ENCODE measurements around the gene RAB5IF. TPM values are rescaled to one million over a fixed set of nuclear protein-coding genes. Genes with fewer than 3 reads are reported as not detected.

Gene RAB5IF
- total and polyA plus RNA-seq, 7 donors, result 58.7 to 169 (median 85.1) TPM

DNA sequence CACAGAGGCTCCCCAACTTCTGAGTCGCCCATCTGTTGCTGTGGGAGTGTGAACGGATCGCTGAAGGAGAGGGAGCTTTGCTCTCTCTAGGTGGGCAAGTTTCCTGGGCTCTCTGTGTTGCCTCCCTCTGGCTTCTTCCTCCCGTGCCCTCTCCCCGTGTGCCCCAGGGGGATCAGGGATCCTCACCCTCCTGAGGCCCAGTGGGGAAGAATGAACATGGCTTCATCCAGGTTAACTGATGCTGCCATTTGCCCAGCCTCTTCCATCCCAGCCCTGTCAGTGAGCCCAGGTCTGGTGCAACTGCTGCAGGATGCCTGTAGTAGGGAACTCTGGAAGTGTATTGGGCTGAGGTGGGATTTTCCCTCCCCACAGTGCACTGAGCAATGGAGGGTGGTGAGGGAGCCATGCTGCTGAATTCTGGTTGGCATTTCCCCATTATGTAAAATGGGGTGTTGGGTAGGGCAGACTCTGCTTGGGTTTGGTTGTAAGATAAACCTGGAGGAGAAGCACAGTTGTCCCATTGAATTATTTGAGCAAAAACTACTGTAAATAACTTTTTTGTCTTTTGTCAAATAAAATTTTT, 12.1 kb upstream of the RAB5IF start:
- intact Hi-C loops (cut with DNase I), result loop anchor here (5.0 kb wide), 1 partner anchor 36 kb away; no protein-coding TSS in a partner anchor
- H3K4me1 ChIP-seq, result peaks cover 0 to under 1% (median 0%) of the 10 kb centered on the region in 4 donors
- H3K9me3 ChIP-seq, result no peaks in the 10 kb centered on the region
- TF ChIP-seq EP300 (IDR thresholded peaks at IDR 0.05) (no peak), POLR2A (IDR thresholded peaks at IDR 0.05) (no peak), POLR2AphosphoS5 (IDR thresholded peaks at IDR 0.05) (no peak)
- TF ChIP-seq, protein P1, sequence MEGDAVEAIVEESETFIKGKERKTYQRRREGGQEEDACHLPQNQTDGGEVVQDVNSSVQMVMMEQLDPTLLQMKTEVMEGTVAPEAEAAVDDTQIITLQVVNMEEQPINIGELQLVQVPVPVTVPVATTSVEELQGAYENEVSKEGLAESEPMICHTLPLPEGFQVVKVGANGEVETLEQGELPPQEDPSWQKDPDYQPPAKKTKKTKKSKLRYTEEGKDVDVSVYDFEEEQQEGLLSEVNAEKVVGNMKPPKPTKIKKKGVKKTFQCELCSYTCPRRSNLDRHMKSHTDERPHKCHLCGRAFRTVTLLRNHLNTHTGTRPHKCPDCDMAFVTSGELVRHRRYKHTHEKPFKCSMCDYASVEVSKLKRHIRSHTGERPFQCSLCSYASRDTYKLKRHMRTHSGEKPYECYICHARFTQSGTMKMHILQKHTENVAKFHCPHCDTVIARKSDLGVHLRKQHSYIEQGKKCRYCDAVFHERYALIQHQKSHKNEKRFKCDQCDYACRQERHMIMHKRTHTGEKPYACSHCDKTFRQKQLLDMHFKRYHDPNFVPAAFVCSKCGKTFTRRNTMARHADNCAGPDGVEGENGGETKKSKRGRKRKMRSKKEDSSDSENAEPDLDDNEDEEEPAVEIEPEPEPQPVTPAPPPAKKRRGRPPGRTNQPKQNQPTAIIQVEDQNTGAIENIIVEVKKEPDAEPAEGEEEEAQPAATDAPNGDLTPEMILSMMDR (IDR thresholded peaks at IDR 0.05), result no peak
- no peaks in the 10 kb centered on the region for H3K27me3 ChIP-seq
- DNase-seq, result no peak
- H3K4me3 ChIP-seq, result no peak overlapping the region
- 94% methylated on average over 5 of the region's 5 CpGs for WGBS, 2 donors
- H3K27ac ChIP-seq, result no peak overlapping the region
- H3K36me3 ChIP-seq, result peaks cover 0 to 15% (median 0%) of the 10 kb centered on the region in 4 donors

DNA sequence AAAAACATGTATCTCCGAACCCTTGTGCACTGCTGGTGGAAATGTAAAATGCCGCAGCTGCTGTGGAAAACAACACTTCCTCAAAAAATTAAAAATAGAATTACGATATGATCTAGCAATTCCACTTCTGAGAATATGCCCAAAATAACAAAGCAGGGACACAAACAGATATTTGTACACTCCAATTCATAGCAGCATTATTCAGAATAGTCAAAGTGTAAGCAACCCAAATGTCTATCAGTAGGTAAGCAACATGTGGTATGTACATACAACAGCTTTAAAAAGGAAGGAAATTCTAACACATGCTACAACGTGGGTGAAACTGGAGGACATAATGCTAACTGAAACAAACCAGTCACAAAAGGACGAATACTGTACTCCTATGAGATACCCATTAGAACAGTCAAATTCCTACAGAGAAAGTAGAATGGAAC, 5.7 kb upstream of the RAB5IF start:
- no peak overlapping the region for H3K27ac ChIP-seq
- no peak for DNase-seq
- TF ChIP-seq EP300 (IDR thresholded peaks at IDR 0.05) (no peak), POLR2AphosphoS5 (IDR thresholded peaks at IDR 0.05) (no peak), POLR2A (IDR thresholded peaks at IDR 0.05) (no peak)
- TF ChIP-seq, protein P1 (IDR thresholded peaks at IDR 0.05), result no peak
- intact Hi-C loops (cut with DNase I), result loop anchor here (10.0 kb wide), 1 partner anchor 395 kb away; no protein-coding TSS in a partner anchor
- no peaks in the 10 kb centered on the region for H3K9me3 ChIP-seq
- H3K27me3 ChIP-seq, result no peaks in the 10 kb centered on the region
- no peaks in the 10 kb centered on the region for H3K36me3 ChIP-seq
- 31 to 66% methylated on average over 5 of the region's 5 CpGs for WGBS, 2 donors
- H3K4me3 ChIP-seq, result no peak overlapping the region
- peaks cover 0 to 10% (median 4%) of the 10 kb centered on the region in 4 donors for H3K4me1 ChIP-seq

DNA sequence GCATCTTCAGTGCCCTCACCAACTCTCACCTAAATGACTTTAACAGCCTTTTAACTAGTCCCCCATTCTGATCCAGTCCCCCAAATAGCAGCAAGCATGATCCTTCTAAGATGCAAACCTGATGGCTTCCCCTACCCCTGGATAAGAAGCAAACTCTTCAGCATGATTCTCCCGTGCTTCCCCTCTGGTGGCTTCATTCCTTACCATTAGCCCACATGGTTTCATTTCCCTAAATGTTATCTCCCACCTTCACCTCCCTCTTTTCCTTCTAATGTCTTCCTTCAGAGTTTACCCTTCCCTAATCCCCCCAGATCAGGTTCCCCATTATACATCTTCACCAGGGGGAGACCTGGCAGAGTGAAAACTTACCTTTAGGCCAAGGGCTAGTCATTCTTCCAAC, 4.0 kb upstream of the RAB5IF start:
- intact Hi-C loops (cut with DNase I), result loop anchor here (10.0 kb wide), 1 partner anchor 397 kb away; no protein-coding TSS in a partner anchor
- no peaks in the 10 kb centered on the region for H3K27me3 ChIP-seq
- WGBS, 2 donors, result 51 to 67% methylated on average over 1 of the region's 1 CpG
- H3K27ac ChIP-seq, result no peak overlapping the region
- H3K4me1 ChIP-seq, result peaks cover 0 to 17% (median 11%) of the 10 kb centered on the region in 4 donors
- H3K9me3 ChIP-seq, result no peaks in the 10 kb centered on the region
- H3K4me3 ChIP-seq, result no peak overlapping the region
- no peak for DNase-seq
- H3K36me3 ChIP-seq, result no peaks in the 10 kb centered on the region
- TF ChIP-seq POLR2AphosphoS5 (IDR thresholded peaks at IDR 0.05) (no peak), EP300 (IDR thresholded peaks at IDR 0.05) (no peak), POLR2A (IDR thresholded peaks at IDR 0.05) (no peak)
- TF ChIP-seq, protein P1 (IDR thresholded peaks at IDR 0.05), result no peak

DNA sequence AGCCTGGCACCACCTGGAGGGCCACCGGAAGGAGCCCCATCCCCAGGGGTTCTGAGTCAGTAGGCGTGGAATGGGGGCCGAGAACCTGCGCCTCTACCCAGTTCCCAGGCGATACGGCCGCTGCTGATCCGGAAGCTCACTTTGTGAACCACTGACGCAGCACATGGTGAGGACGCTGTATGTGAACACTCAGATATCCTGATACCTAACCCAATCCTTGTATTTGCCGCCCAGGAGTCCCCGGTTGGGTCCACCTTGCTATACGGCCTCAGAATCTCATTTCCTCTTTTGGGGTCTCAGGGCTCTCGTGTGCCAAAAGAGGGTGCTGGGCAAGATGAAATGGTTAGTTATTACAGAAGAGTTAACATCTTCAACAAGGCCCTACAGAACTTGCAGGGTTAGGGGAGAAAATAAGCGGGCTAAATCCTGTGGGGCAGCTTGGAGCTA, 604 bp upstream of the RAB5IF start:
- peak; percentile 77 for DNase-seq
- no peak for TF ChIP-seq POLR2A (IDR thresholded peaks at IDR 0.05)
- TF ChIP-seq EP300 (IDR thresholded peaks at IDR 0.05), result no peak
- TF ChIP-seq, protein P1 (IDR thresholded peaks at IDR 0.05), result no peak
- no peak for TF ChIP-seq POLR2AphosphoS5 (IDR thresholded peaks at IDR 0.05)
- intact Hi-C loops (cut with DNase I), result loop anchor here (1.0 to 10.0 kb wide), 7 partner anchors 30 to 400 kb away; partner anchors contain the start of gene DSN1
- Histone ChIP-seq H3K4me1 (peaks cover 0 to 29% (median 25%) of the 10 kb centered on the region in 4 donors), H3K9me3 (no peaks in the 10 kb centered on the region), H3K36me3 (peaks cover 9 to 24% (median 15%) of the 10 kb centered on the region in 4 donors), H3K27me3 (no peaks in the 10 kb centered on the region), H3K4me3 (peak overlapping the region in 3 of 4 donors; percentile 70 to 100 (median 86)), H3K27ac (peak overlapping the region; percentile 87 to 96 (median 90))
- 48 to 70% methylated on average over 15 of the region's 15 CpGs for WGBS, 2 donors
